ENCODE measurements around the gene WBP1. TPM values are rescaled to one million over a fixed set of nuclear protein-coding genes. Genes with fewer than 3 reads are reported as not detected.
"Not testable (repeated sequence)": the region's sequence is repeated elsewhere in the genome, so short reads cannot be mapped to it uniquely, and the experiment has no call there.

WBP1 gene
- polyA plus RNA-seq, 1 donor: 75.4 TPM

GRCh38 chr2:74462786-74463105 is 4.5 kb downstream of the WBP1 start:
- no peaks in the 10 kb centered on the region for H3K27me3 ChIP-seq (ENCODE audit: control insufficient read depth, insufficient read depth, low read length)
- H3K36me3 ChIP-seq (ENCODE audit: control insufficient read depth, insufficient read depth, low read length): peaks cover 24% of the 10 kb centered on the region
- peak overlapping the region; percentile 11 for H3K27ac ChIP-seq (ENCODE audit: low read length)
- peaks cover 21% of the 10 kb centered on the region for H3K4me1 ChIP-seq (ENCODE audit: control insufficient read depth, insufficient read depth, low read length)
- no CpG with 5 or more reads among the region's 4 CpGs for WGBS (ENCODE audit: insufficient coverage, low lambda C conversion rate)
- no peak overlapping the region for H3K4me3 ChIP-seq (ENCODE audit: low read length)
- H3K9me3 ChIP-seq (ENCODE audit: control insufficient read depth, low read depth, low read length): no peaks in the 10 kb centered on the region
- DNase-seq: no peak

DNA sequence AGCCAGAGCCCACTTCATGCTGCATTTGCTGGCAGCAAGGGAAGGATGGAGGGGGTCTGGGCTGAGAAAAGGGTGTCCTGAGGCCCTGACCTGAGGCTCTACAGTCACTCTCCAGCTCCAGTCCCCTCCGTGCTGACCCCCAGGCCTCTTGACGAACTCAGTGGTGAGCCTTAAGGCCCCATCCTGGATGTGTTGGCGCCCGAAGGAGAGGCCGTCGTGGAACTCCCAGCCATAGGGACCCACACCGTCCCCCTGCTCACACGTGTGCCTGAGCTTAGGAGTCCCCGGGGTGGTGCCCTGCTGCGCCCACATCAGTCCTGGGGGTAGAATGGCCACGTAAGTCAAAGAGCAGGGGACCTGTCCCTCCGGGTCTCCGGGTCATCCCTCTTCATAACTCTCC is 6.2 kb downstream of the WBP1 start:
- Histone ChIP-seq H3K4me3 (ENCODE audit: low read length) (peak overlapping the region; percentile 90), H3K27ac (ENCODE audit: low read length) (peak overlapping the region; percentile 75), H3K9me3 (ENCODE audit: control insufficient read depth, low read depth, low read length) (no peaks in the 10 kb centered on the region), H3K4me1 (ENCODE audit: control insufficient read depth, insufficient read depth, low read length) (peaks cover 16% of the 10 kb centered on the region), H3K36me3 (ENCODE audit: control insufficient read depth, insufficient read depth, low read length) (peaks cover 24% of the 10 kb centered on the region), H3K27me3 (ENCODE audit: control insufficient read depth, insufficient read depth, low read length) (no peaks in the 10 kb centered on the region)
- no CpG with 5 or more reads among the region's 13 CpGs for whole genome bisulfite sequencing (ENCODE audit: insufficient coverage, low lambda C conversion rate)
- DNase-seq: peak in 1 of 2 donors; percentile 39

DNA sequence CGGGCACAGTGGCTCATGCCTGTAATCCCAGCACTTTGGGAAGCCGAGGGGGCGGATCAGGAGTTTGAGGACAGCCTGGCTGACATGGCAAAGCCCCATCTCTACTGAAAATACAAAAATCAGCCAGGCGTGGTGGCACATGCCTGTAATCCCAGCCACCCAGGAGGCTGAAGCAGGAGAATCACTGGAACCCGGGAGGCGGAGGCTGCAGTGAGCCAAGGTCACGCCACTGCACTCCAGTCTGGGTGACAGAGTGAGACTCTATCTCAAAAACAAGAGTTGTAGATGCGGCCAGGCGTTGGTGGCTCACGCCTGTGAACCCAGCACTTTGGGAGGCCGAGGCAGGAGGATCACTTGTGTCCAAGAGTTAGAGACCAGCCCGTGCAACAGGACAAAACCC is 12.5 kb downstream of the WBP1 start:
- not testable (repeated sequence) for H3K27ac ChIP-seq (ENCODE audit: low read length); H3K4me3 ChIP-seq (ENCODE audit: low read length); H3K9me3 ChIP-seq (ENCODE audit: control insufficient read depth, low read depth, low read length); DNase-seq; H3K27me3 ChIP-seq (ENCODE audit: control insufficient read depth, insufficient read depth, low read length)
- WGBS (ENCODE audit: insufficient coverage, low lambda C conversion rate): no CpG with 5 or more reads among the region's 12 CpGs
- Histone ChIP-seq H3K4me1 (ENCODE audit: control insufficient read depth, insufficient read depth, low read length) (peaks cover 13% of the 10 kb centered on the region), H3K36me3 (ENCODE audit: control insufficient read depth, insufficient read depth, low read length) (peaks cover 16% of the 10 kb centered on the region)

GRCh38 chr2:74471332-74472065 is 13.3 kb downstream of the WBP1 start:
- H3K4me3 ChIP-seq (ENCODE audit: low read length): peak overlapping the region; percentile 77
- peak overlapping the region; percentile 91 for H3K27ac ChIP-seq (ENCODE audit: low read length)
- H3K27me3 ChIP-seq (ENCODE audit: control insufficient read depth, insufficient read depth, low read length): no peaks in the 10 kb centered on the region
- H3K9me3 ChIP-seq (ENCODE audit: control insufficient read depth, low read depth, low read length): no peaks in the 10 kb centered on the region
- no peak for DNase-seq
- peaks cover 19% of the 10 kb centered on the region for H3K36me3 ChIP-seq (ENCODE audit: control insufficient read depth, insufficient read depth, low read length)
- no CpG with 5 or more reads among the region's 16 CpGs for WGBS (ENCODE audit: insufficient coverage, low lambda C conversion rate)
- peaks cover 14% of the 10 kb centered on the region for H3K4me1 ChIP-seq (ENCODE audit: control insufficient read depth, insufficient read depth, low read length)

DNA sequence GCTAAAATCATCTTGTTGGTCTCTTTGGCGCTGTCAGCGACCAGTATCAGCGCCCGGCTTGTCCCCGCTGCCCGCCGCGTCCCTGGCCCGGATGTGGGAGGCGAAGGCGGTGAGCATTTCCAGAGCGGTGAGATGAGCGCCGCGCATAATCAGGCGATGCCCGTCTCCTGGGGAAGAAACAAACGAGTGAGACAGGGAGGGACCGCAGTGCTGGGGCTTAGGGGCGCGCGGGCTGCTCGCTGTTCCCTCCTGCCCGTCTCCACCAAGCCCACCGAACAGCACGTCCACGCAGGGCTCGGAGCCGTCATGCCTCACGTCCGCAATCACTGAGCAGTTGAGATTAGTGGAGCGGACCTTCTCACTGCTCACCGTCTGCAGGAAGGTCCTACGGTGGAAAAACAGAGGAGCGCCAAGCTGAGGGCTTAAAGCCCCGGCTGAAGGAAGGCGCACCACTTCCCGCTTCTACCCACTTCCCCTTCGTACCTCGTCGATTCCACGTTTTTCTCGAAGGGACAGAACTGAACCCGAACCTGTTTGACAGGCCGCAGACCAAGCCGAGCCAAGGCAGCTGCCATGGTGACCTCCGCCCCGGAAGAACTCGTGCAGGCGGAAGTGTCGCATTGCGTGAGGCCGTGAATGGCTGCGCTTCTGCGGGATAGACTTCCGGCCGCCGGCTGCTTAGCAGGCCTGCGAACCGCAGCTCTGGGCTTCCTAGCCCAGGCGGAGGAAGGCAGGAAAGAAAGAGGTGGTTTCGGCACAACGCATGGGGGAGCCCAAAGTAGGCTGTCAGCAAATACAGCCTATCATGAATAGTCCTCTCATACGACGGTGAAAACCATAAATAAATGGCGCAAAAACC is 14.1 kb downstream of the WBP1 start, which contains the start of gene MRPL53:
Gene MRPL53, minus strand, starts transcription at position 595 of the 859 bp plus-strand sequence. Its CDS starts 20 bp downstream, at position 575.
- no CpG with 5 or more reads among the region's 66 CpGs for WGBS (ENCODE audit: insufficient coverage, low lambda C conversion rate)
- H3K4me1 ChIP-seq (ENCODE audit: control insufficient read depth, insufficient read depth, low read length): peaks cover 20% of the 10 kb centered on the region
- H3K9me3 ChIP-seq (ENCODE audit: control insufficient read depth, low read depth, low read length): no peaks in the 10 kb centered on the region
- peaks cover 19% of the 10 kb centered on the region for H3K36me3 ChIP-seq (ENCODE audit: control insufficient read depth, insufficient read depth, low read length)
- H3K27ac ChIP-seq (ENCODE audit: low read length): peak within 1 kb of the TSS; percentile 91
- DNase-seq: peak; percentile 92 to 95
- no peaks in the 10 kb centered on the region for H3K27me3 ChIP-seq (ENCODE audit: control insufficient read depth, insufficient read depth, low read length)
- peak within 1 kb of the TSS; percentile 77 for H3K4me3 ChIP-seq (ENCODE audit: low read length)

GRCh38 chr2:74472945-74473258 is 14.7 kb downstream of the WBP1 start:
- WGBS (ENCODE audit: insufficient coverage, low lambda C conversion rate): 18% methylated on average over 2 of the region's 7 CpGs
- DNase-seq: no peak
- Histone ChIP-seq H3K4me1 (ENCODE audit: control insufficient read depth, insufficient read depth, low read length) (peaks cover 24% of the 10 kb centered on the region), H3K4me3 (ENCODE audit: low read length) (peak overlapping the region; percentile 77), H3K36me3 (ENCODE audit: control insufficient read depth, insufficient read depth, low read length) (peaks cover 23% of the 10 kb centered on the region), H3K27ac (ENCODE audit: low read length) (peak overlapping the region; percentile 91), H3K9me3 (ENCODE audit: control insufficient read depth, low read depth, low read length) (no peaks in the 10 kb centered on the region), H3K27me3 (ENCODE audit: control insufficient read depth, insufficient read depth, low read length) (no peaks in the 10 kb centered on the region)

GRCh38 chr2:74474481-74474880 is 16.2 kb downstream of the WBP1 start:
- no peak overlapping the region for H3K27ac ChIP-seq (ENCODE audit: low read length)
- no peaks in the 10 kb centered on the region for H3K9me3 ChIP-seq (ENCODE audit: control insufficient read depth, low read depth, low read length)
- H3K4me1 ChIP-seq (ENCODE audit: control insufficient read depth, insufficient read depth, low read length): peaks cover 24% of the 10 kb centered on the region
- H3K36me3 ChIP-seq (ENCODE audit: control insufficient read depth, insufficient read depth, low read length): peaks cover 24% of the 10 kb centered on the region
- no CpG with 5 or more reads among the region's 6 CpGs for WGBS (ENCODE audit: insufficient coverage, low lambda C conversion rate)
- DNase-seq: no peak
- H3K27me3 ChIP-seq (ENCODE audit: control insufficient read depth, insufficient read depth, low read length): no peaks in the 10 kb centered on the region
- no peak overlapping the region for H3K4me3 ChIP-seq (ENCODE audit: low read length)

DNA sequence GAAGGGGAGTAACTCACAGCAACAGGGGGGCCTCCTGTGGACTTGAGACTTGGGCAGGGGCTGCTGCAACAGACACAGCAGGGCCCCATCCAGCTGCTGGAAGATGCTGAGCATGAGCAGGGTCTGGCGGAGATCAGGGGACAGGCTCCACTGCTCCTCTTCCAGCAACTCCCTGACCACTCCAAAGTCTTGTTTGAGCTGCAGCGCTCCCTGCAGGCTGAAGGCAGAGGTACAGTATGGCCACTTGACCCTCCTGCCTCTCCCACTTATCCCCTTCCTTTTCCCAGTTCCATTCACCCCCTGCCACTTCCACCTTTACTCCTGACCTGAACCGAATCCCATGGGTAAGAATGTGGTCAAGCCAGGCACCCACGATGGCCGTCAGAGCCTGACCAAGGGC is 16.7 kb downstream of the WBP1 start:
- peaks cover 24% of the 10 kb centered on the region for H3K4me1 ChIP-seq (ENCODE audit: control insufficient read depth, insufficient read depth, low read length)
- no peaks in the 10 kb centered on the region for H3K9me3 ChIP-seq (ENCODE audit: control insufficient read depth, low read depth, low read length)
- H3K4me3 ChIP-seq (ENCODE audit: low read length): no peak overlapping the region
- H3K27ac ChIP-seq (ENCODE audit: low read length): no peak overlapping the region
- no peak for DNase-seq
- WGBS (ENCODE audit: insufficient coverage, low lambda C conversion rate): no CpG with 5 or more reads among the region's 5 CpGs
- H3K27me3 ChIP-seq (ENCODE audit: control insufficient read depth, insufficient read depth, low read length): no peaks in the 10 kb centered on the region
- peaks cover 26% of the 10 kb centered on the region for H3K36me3 ChIP-seq (ENCODE audit: control insufficient read depth, insufficient read depth, low read length)

GRCh38 chr2:74481431-74481830 is 23.2 kb downstream of the WBP1 start:
- DNase-seq: no peak
- no peaks in the 10 kb centered on the region for H3K27me3 ChIP-seq (ENCODE audit: control insufficient read depth, insufficient read depth, low read length)
- no CpG with 5 or more reads among the region's 3 CpGs for WGBS (ENCODE audit: insufficient coverage, low lambda C conversion rate)
- peaks cover 22% of the 10 kb centered on the region for H3K36me3 ChIP-seq (ENCODE audit: control insufficient read depth, insufficient read depth, low read length)
- H3K9me3 ChIP-seq (ENCODE audit: control insufficient read depth, low read depth, low read length): no peaks in the 10 kb centered on the region
- peak overlapping the region; percentile 85 for H3K4me3 ChIP-seq (ENCODE audit: low read length)
- H3K4me1 ChIP-seq (ENCODE audit: control insufficient read depth, insufficient read depth, low read length): peaks cover 26% of the 10 kb centered on the region
- no peak overlapping the region for H3K27ac ChIP-seq (ENCODE audit: low read length)

- peak overlapping the region; percentile 85 for H3K4me3 ChIP-seq (ENCODE audit: low read length)
- no peaks in the 10 kb centered on the region for H3K27me3 ChIP-seq (ENCODE audit: control insufficient read depth, insufficient read depth, low read length)
- WGBS (ENCODE audit: insufficient coverage, low lambda C conversion rate): no CpG with 5 or more reads among the region's 80 CpGs
- no peaks in the 10 kb centered on the region for H3K9me3 ChIP-seq (ENCODE audit: control insufficient read depth, low read depth, low read length)
- H3K27ac ChIP-seq (ENCODE audit: low read length): peak overlapping the region; percentile 89
- no peak for DNase-seq
- peaks cover 26% of the 10 kb centered on the region for H3K36me3 ChIP-seq (ENCODE audit: control insufficient read depth, insufficient read depth, low read length)
- H3K4me1 ChIP-seq (ENCODE audit: control insufficient read depth, insufficient read depth, low read length): peaks cover 21% of the 10 kb centered on the region
These were observed 23.9 kb downstream of the WBP1 start for GRCh38 chr2:74481961-74482800.

Measured in large intestine (tissue), 3 donors.